Activated effector memory CD4-positive, alpha-beta T cell treated with Interleukin-2 at 50 U/mL for 16 hours (primary cell): Measurements from ENCODE around the gene AFM.

Experiments
- DNase-seq: peaks from one replicate; pipeline ENCODE4 v3.0.0-alpha.2; 2020

AFM gene

DNA sequence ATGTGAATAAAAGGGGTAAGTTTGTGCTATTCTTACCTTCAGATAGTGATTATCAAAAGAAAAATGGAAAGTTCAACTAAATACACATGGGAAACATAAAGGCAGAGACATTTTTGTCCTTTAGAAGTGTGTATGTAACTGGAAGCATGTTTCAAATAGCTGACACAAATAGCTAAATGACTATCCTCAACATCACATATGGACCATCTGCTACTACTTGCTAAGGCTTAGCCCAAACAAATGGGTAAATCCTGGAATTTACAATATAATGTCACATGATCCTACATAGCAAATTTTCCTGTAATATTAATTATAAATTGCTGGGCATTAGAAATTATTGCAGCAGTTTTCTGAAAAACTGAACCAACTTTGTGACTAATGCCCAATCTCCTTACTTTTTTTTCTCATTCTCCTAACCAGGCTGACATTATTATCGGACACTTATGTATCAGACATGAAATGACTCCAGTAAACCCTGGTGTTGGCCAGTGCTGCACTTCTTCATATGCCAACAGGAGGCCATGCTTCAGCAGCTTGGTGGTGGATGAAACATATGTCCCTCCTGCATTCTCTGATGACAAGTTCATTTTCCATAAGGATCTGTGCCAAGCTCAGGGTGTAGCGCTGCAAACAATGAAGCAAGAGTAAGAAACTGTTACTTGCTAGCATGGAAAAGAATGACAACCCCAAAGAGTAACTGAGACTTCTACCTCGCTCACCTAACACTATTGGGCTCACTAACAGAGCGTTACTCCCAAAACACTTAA lies 29.4 kb upstream of the AFM start:
- no peak for DNase-seq

DNA sequence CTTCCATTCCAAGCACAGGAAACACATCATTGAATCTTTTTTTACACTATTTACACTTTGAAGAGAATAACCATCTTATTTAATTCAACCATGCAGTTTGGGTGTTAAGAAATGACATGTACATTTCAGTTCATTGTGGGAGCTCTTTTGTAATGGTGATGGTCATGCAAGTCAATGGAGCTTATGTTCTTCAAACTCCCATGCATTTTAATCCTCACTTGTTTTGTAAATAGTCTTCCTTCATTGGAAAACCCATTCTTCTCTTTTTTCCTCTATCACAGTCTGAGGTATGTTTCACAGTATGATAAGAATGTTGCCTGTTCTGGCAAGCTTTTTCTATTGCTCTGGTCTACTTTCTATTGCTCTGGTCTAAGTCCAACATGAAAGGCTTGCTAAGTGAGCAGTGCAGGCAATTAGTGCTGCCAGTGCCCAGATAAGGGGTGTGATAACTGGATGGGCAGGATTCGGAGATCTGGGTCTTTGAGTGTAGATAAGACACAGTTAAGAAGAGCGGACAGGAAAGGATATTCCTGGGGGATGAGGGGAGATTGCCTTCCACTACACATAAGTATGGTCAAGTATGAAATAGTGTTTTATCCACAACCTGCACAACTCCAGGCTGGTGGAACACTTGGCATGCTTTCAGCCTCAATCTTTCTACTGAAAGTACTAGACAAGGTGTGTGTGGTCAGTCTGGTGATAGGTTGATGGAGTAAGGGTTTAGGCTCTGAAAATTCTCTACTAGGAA lies 28.4 kb upstream of the AFM start:
- DNase-seq, result no peak

GRCh38 chr4:73453701-73454005 lies 27.9 kb upstream of the AFM start:
- no peak for DNase-seq

GRCh38 chr4:73454920-73455319 lies 26.6 kb upstream of the AFM start:
- DNase-seq, result no peak

DNA sequence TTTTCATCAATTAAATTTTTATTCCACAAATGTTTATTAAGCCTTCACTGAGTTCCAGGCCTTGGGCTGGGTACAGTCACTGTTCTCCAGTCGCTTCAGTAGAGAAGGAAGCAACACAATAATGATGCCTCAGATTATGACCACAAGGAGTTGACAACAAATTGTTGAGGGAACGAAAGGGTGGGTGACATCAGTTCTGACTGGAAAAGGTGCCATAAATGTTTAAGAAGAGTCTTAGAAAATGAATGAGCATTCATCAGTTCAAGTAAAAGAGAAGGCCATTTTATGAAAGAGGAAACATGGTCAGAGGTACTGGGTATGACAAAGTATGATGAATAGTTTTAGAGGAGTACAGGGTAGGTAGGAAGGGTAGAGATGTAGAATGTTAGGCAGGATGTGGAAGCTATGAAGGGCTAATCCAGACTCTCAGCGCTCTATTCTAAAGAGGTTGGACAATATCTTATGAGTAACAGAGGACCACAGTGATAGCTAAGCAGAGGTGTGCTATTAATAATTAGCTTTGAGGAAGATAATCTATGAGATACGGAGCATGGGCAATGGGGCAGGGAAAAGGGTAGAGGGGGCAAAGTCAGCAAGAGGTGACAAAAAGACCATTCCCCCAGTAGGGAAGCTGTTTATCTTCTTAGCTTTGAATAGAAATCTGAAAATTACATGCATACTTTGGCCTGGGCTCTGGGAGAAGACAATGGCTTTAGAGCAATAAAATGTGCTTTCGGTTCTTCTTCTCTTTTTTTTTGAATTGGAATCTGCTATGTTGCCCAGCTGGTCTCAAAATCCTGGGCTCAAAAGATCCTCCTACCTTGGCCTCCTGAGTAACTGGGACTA lies 25.1 kb upstream of the AFM start:
- no peak for DNase-seq

DNA sequence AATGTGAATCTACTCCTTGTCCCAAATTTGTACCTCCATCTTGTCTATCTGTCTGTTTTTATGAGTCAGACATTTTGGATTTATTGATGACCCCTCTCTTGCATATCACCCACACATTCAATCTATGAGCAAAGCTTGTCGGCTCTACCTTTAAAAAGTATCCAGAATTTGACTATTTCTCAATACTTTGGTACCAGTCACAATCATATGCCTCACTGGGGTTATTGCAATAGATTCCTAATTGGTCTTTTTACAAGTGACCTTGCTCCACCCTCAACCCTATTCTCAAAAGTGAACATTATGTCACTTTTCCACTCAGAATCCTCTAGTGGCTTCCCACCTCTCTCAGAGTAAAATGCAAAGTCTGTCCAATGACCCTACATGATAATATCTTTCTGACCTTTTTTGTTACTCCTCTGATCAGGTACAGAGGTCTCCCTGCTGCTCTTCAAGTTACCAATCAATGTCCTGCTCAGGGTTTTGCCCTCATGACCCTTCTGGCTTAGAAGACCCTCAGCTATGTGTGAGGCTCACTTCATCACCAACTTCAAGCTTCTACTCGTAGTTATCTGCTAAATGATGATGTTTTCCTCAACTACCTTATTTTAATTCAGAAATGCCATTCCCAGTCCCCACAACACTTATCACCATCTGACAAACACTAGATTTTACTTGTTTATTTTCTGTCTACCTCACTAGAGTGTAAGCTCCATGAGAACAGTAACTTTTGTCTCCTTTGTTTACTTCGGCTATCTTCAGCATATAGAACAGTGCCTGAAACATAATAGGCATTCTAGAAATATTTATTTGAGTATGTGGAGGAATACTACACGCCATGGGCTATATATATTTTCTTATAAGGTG lies 23.1 kb upstream of the AFM start:
- no peak for DNase-seq

DNA sequence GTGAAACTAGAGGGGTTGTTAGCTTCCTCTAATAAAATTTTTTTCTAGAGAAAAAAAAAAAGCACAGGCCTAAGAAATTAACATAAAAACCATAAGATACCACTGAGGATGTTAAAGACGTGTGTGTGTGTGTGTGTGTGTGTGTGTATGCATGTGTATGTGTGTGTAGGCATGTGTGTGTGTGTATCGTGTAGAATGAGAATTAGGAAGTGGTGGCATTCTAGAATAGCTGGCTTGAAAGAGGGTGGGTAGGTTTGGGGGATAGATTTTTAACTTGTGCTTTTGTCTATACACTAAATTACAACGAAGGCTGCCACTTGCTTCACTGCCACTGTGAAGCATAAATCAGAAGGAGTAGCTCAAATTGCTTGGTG lies 22.5 kb upstream of the AFM start:
- DNase-seq, result no peak

- no peak for DNase-seq
These were observed 20.5 kb upstream of the AFM start for GRCh38 chr4:73460913-73461522.

GRCh38 chr4:73468170-73468569 lies 13.4 kb upstream of the AFM start:
- DNase-seq, result no peak

GRCh38 chr4:73470728-73471127 lies 10.8 kb upstream of the AFM start:
- no peak for DNase-seq

GRCh38 chr4:73477176-73477575 lies 4.4 kb upstream of the AFM start:
- no peak for DNase-seq

DNA sequence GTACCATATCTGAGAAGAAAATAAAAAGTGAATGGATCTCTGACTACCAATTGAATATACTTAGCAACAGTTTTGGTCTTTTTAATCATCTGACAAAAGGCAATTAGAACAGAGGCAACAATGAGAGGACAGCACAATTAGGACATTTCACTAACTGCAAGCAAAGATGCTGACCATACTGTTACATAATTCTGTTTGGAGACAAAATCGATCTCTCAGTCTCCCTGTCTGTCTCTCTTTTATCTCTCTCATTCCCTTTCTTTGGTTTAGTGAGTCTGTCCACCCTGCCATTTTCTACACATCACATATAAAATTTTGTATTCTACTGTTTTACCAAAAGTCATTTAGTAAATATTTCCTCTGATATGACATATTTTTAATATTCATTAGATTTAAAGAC lies 2.2 kb upstream of the AFM start:
- DNase-seq, result no peak

- no peak for DNase-seq
These were observed 3.5 kb downstream of the AFM start for GRCh38 chr4:73485085-73485484.

DNA sequence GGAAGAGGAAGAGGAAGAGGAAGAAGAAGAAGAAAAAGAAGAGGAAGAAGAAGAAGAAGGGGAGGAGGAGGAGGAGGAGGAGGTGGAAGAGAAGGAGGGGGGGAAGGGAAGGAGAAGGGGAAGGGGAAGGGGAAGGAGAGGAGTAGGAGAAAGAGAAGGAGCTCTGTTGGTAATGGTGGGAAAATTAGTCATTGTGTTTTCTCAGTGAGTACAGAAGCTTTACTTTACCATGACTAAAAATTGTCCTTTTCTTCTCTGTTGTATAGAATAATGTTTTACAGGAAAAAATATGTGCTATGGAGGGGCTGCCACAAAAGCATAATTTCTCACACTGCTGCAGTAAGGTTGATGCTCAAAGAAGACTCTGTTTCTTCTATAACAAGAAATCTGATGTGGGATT lies 4.1 kb downstream of the AFM start:
- no peak for DNase-seq

DNA sequence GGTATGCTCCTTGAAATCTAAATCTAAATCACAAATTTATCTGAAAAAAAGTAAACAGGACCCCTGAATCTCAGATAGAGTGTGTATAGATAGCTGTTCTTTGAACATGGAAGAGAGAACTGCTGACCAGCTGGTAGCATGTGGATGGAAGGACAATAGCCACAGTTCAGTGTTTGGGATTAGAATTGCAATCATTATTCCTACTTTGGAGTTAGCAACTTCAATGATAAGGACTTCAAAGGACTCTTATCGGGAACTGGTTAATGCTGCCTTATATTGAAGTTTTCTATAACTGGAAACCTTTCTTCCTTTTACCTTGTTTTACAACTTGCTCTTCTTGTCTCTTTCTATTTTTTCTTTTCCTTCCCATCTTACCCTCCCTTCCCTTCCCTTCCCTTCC lies 5.0 kb downstream of the AFM start:
- no peak for DNase-seq

GRCh38 chr4:73487233-73487632 lies 5.7 kb downstream of the AFM start:
- DNase-seq, result no peak

GRCh38 chr4:73499996-73500765 lies 18.6 kb downstream of the AFM start:
- no peak for DNase-seq

- DNase-seq, result no peak
These were observed 20.2 kb downstream of the AFM start for GRCh38 chr4:73501664-73502265.

- DNase-seq, result no peak
These were observed 24.0 kb downstream of the AFM start for GRCh38 chr4:73505567-73505966.

DNA sequence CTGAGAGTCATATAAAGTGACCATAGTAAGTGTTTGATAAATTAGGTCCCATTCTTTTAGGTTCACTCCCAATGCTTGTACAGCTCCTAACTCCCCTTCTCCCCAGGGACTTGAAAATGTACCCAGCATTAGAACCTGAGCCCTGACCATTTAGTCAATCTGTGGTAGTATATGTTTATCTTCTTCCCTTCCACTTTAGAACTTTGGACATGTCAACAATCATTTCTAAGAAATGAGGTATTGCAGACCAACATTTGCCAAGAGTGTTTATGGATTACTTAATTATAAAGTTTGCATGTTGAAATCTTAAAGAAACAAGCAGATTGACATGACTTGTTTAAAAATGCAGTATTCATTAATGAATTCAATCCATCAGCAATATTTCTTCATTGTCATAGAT lies 26.0 kb downstream of the AFM start:
- DNase-seq, result no peak

- DNase-seq, result no peak
These were observed 27.1 kb downstream of the AFM start for GRCh38 chr4:73508651-73509050.
